Endodermal cell (in vitro differentiated cells): ENCODE results near the gene VPS26C. TPM values are rescaled to one million over a fixed set of nuclear protein-coding genes. Genes with fewer than 3 reads are reported as not detected.
"Not testable (repeated sequence)": the region's sequence is repeated elsewhere in the genome, so short reads cannot be mapped to it uniquely, and the experiment has no call there.

Experiments
- DNase-seq: peaks from one replicate; pipeline ENCODE4 v3.0.0-alpha.2; 2017
- H3K27ac ChIP-seq: 2 replicates; pipeline ENCODE4 v1.5.1; 2013; ENCODE audit warnings: mild to moderate bottlenecking, low read depth, low read length, moderate library complexity
- H3K27me3 ChIP-seq: 2 replicates; pipeline ENCODE4 v1.6.1; 2013; ENCODE audit warnings: mild to moderate bottlenecking, low read length, moderate library complexity; ENCODE audit not compliant: insufficient read depth, control insufficient read depth, poor library complexity, severe bottlenecking
- H3K36me3 ChIP-seq: 2 replicates; pipeline ENCODE4 v1.7.0; 2013; ENCODE audit warnings: mild to moderate bottlenecking, low read length, moderate library complexity; ENCODE audit not compliant: control insufficient read depth, insufficient read depth
- H3K4me1 ChIP-seq: one replicate; pipeline ENCODE4 v1.7.0; 2013; ENCODE audit warnings: low read length; ENCODE audit not compliant: control insufficient read depth, insufficient read depth
- H3K4me3 ChIP-seq: 2 replicates; pipeline ENCODE4 v1.5.1; 2013; ENCODE audit warnings: mild to moderate bottlenecking, low read length, moderate library complexity
- H3K9ac ChIP-seq: 2 replicates; pipeline ENCODE4 v1.6.1; 2013; ENCODE audit warnings: mild to moderate bottlenecking, low read length, moderate library complexity; ENCODE audit not compliant: poor library complexity, severe bottlenecking; ENCODE audit errors: extremely low read depth
- H3K9me3 ChIP-seq: 2 replicates; pipeline ENCODE4 v1.6.1; 2013; ENCODE audit warnings: mild to moderate bottlenecking, low read length, moderate library complexity; ENCODE audit not compliant: control insufficient read depth
- H3K27ac Mint-ChIP-seq: 2 replicates; pipeline ENCODE4 v1.8.0; 2020; ENCODE audit warnings: mixed read lengths
- H3K27me3 Mint-ChIP-seq: 2 replicates; pipeline ENCODE4 v1.8.0; 2021; ENCODE audit warnings: mild to moderate bottlenecking, mixed read lengths; ENCODE audit not compliant: insufficient read depth
- H3K36me3 Mint-ChIP-seq: 2 replicates; pipeline ENCODE4 v1.8.0; 2020; ENCODE audit warnings: low read depth, mixed read lengths
- H3K4me1 Mint-ChIP-seq: 2 replicates; pipeline ENCODE4 v1.8.0; 2020; ENCODE audit warnings: mixed read lengths
- H3K4me3 Mint-ChIP-seq: 2 replicates; pipeline ENCODE4 v1.8.0; 2020; ENCODE audit warnings: mild to moderate bottlenecking, moderate library complexity, mixed read lengths
- H3K9me3 Mint-ChIP-seq: 2 replicates; pipeline ENCODE4 v1.8.0; 2020; ENCODE audit warnings: mild to moderate bottlenecking, mixed read lengths
- CTCF ChIP-seq: fragments of 200-600 bp; sonication (generic); conservative IDR thresholded peaks from 2 replicates; pipeline ENCODE4 v1.5.0; 2021; ENCODE audit warnings: antibody characterized with exemption, mild to moderate bottlenecking
- WGBS, 2 experiments: methylation state at CpG; one replicate each; pipeline versions ENCODE4 v1.1.5 to v1.1.7; 2013; ENCODE audit warnings: missing lambda C conversion rate in 2 of 2, mixed read lengths in 1 of 2; ENCODE audit not compliant: insufficient coverage in 1 of 2, insufficient read length in 1 of 2; 5-methylcytosine and 5-hydroxymethylcytosine counted together
- total RNA-seq, 2 donors: library from RNA; stranded (reverse); fragmentation: NEBNext Ultra II Directional in 1 of 2; extraction: Animal tissue kit (Norgen Biotek cat#: 25700) in 1 of 2; gene quantifications; 2 replicates in 1 of 2; 3 replicates in 1 of 2; pipeline ENCODE4 v1.2.1, GENCODE V29; 2021

VPS26C gene
- total RNA-seq, 2 donors from 2014 or later, result 37.1 to 61.0 TPM

- Mint-ChIP-seq H3K27ac (no peak overlapping the region), H3K9me3 (peaks cover 6% of the 10 kb centered on the region), H3K36me3 (no peaks in the 10 kb centered on the region), H3K27me3 (peaks cover 22% of the 10 kb centered on the region), H3K4me1 (peaks cover 10% of the 10 kb centered on the region), H3K4me3 (peak overlapping the region; percentile 8)
- Histone ChIP-seq H3K4me1 (no peaks in the 10 kb centered on the region), H3K27ac (no peak overlapping the region), H3K27me3 (no peaks in the 10 kb centered on the region), H3K9me3 (no peaks in the 10 kb centered on the region), H3K9ac (no peak overlapping the region), H3K4me3 (no peak overlapping the region), H3K36me3 (no peaks in the 10 kb centered on the region)
- DNase-seq, result no peak
- 52 to 62% methylated on average over 8 to 9 of the region's 10 CpGs for WGBS, 2 experiments
- TF ChIP-seq CTCF, result no peak
These were observed 14.4 kb upstream of the VPS26C start for GRCh38 chr21:37281579-37281978.

GRCh38 chr21:37279271-37279670, 12.1 kb upstream of the VPS26C start:
- H3K27ac ChIP-seq, DNase-seq: not testable (repeated sequence)
- 89% methylated on average over 3 to 4 of the region's 4 CpGs for WGBS, 2 experiments

GRCh38 chr21:37278199-37278598, 11.1 kb upstream of the VPS26C start:
- H3K4me1 ChIP-seq, result no peaks in the 10 kb centered on the region
- 93 to 98% methylated on average over 5 of the region's 7 CpGs for WGBS, 2 experiments
- peaks cover 6% of the 10 kb centered on the region for H3K9me3 Mint-ChIP-seq
- H3K36me3 ChIP-seq, result no peaks in the 10 kb centered on the region
- H3K4me3 Mint-ChIP-seq, result no peak overlapping the region
- TF ChIP-seq CTCF, result no peak
- H3K27me3 Mint-ChIP-seq, result peaks cover 22% of the 10 kb centered on the region
- no peak overlapping the region for H3K27ac Mint-ChIP-seq
- H3K4me3 ChIP-seq, result no peak overlapping the region
- no peaks in the 10 kb centered on the region for H3K36me3 Mint-ChIP-seq
- H3K4me1 Mint-ChIP-seq, result peaks cover 10% of the 10 kb centered on the region
- DNase-seq, result no peak
- no peak overlapping the region for H3K9ac ChIP-seq
- no peak overlapping the region for H3K27ac ChIP-seq
- H3K27me3 ChIP-seq, result no peaks in the 10 kb centered on the region
- H3K9me3 ChIP-seq, result no peaks in the 10 kb centered on the region

More at GRCh38 chr21:37279271-37279670, 12.1 kb upstream of the VPS26C start:
- H3K4me3 ChIP-seq, H3K9ac ChIP-seq, H3K4me1 ChIP-seq, H3K9me3 Mint-ChIP-seq, H3K9me3 ChIP-seq, H3K4me3 Mint-ChIP-seq, H3K36me3 Mint-ChIP-seq, H3K27me3 ChIP-seq, H3K4me1 Mint-ChIP-seq, H3K27ac Mint-ChIP-seq, H3K36me3 ChIP-seq: not testable (repeated sequence)
- H3K27me3 Mint-ChIP-seq, result peaks cover 22% of the 10 kb centered on the region

- H3K9ac ChIP-seq, result no peak overlapping the region
- no peaks in the 10 kb centered on the region for H3K27me3 ChIP-seq
- Mint-ChIP-seq H3K36me3 (no peaks in the 10 kb centered on the region), H3K9me3 (peaks cover 2% of the 10 kb centered on the region), H3K4me3 (no peak overlapping the region), H3K4me1 (peaks cover 2% of the 10 kb centered on the region), H3K27ac (no peak overlapping the region), H3K27me3 (peaks cover 11% of the 10 kb centered on the region)
- no peaks in the 10 kb centered on the region for H3K4me1 ChIP-seq
- no peak overlapping the region for H3K4me3 ChIP-seq
- no peak for DNase-seq
- WGBS, 2 experiments, result 80 to 96% methylated on average over 2 to 3 of the region's 3 CpGs
- H3K27ac ChIP-seq, result no peak overlapping the region
- H3K36me3 ChIP-seq, result no peaks in the 10 kb centered on the region
- no peaks in the 10 kb centered on the region for H3K9me3 ChIP-seq
- TF ChIP-seq CTCF, result no peak
These were observed 9.2 kb upstream of the VPS26C start for GRCh38 chr21:37276377-37276776.
